Neural progenitor cell (in vitro differentiated cells): ENCODE data around the gene CCSER1. TPM values are rescaled to one million over a fixed set of nuclear protein-coding genes. Genes with fewer than 3 reads are reported as not detected.
"Not testable (repeated sequence)": the region's sequence is repeated elsewhere in the genome, so short reads cannot be mapped to it uniquely, and the experiment has no call there.

Source experiments
- DNase-seq: peaks from one replicate; pipeline ENCODE4 v3.0.0-alpha.2; 2016; ENCODE audit warnings: low spot score
- H2AFZ ChIP-seq: fragments of 200-600 bp; sonication (generic); replicated peaks from 2 replicates; pipeline ENCODE4 v1.6.1; 2016; ENCODE audit warnings: antibody characterized with exemption
- H3F3A ChIP-seq: fragments of 200-600 bp; sonication (generic); 2 replicates; pipeline ENCODE4 v1.6.1; 2016; ENCODE audit warnings: antibody characterized with exemption, low read depth
- H3K27ac ChIP-seq: fragments of 200-600 bp; sonication (generic); 2 replicates; pipeline ENCODE4 v1.5.1; 2016; ENCODE audit warnings: mild to moderate bottlenecking
- H3K27me3 ChIP-seq: fragments of 200-600 bp; sonication (generic); 2 replicates; pipeline ENCODE4 v1.6.1; 2016; ENCODE audit warnings: mild to moderate bottlenecking, moderate library complexity
- H3K36me3 ChIP-seq: fragments of 200-600 bp; sonication (generic); 2 replicates; pipeline ENCODE4 v1.5.1; 2016
- H3K4me1 ChIP-seq: fragments of 200-600 bp; sonication (generic); 2 replicates; pipeline ENCODE4 v1.6.1; 2016; ENCODE audit warnings: mixed run types
- H3K4me2 ChIP-seq: fragments of 200-600 bp; sonication (generic); 2 replicates; pipeline ENCODE4 v1.6.1; 2016
- H3K4me3 ChIP-seq: fragments of 200-600 bp; sonication (generic); 2 replicates; pipeline ENCODE4 v1.5.1; 2016
- H3K79me2 ChIP-seq: fragments of 200-600 bp; sonication (generic); 2 replicates; pipeline ENCODE4 v1.6.1; 2016; ENCODE audit warnings: low read depth
- H3K9ac ChIP-seq: fragments of 200-600 bp; sonication (generic); 2 replicates; pipeline ENCODE4 v1.6.1; 2016
- H3K9me3 ChIP-seq: fragments of 200-600 bp; sonication (generic); 2 replicates; pipeline ENCODE4 v1.5.1; 2016; ENCODE audit warnings: low read depth
- H4K20me1 ChIP-seq: fragments of 200-600 bp; sonication (generic); 2 replicates; pipeline ENCODE4 v1.6.1; 2016; ENCODE audit warnings: low read depth
- H3K27ac Mint-ChIP-seq: 3 replicates; pipeline ENCODE4 v1.8.0; 2021; ENCODE audit warnings: mixed read lengths
- H3K27me3 Mint-ChIP-seq: 2 replicates; pipeline ENCODE4 v1.8.0; 2022; ENCODE audit warnings: low read depth, mild to moderate bottlenecking, inconsistent platforms, moderate library complexity, mixed read lengths; ENCODE audit not compliant: insufficient read depth
- H3K36me3 Mint-ChIP-seq: 3 replicates; pipeline ENCODE4 v1.8.0; 2021; ENCODE audit warnings: mixed read lengths
- H3K4me1 Mint-ChIP-seq: 3 replicates; pipeline ENCODE4 v1.8.0; 2021; ENCODE audit warnings: mixed read lengths
- H3K4me3 Mint-ChIP-seq: 3 replicates; pipeline ENCODE4 v1.8.0; 2021; ENCODE audit warnings: mild to moderate bottlenecking, moderate library complexity, mixed read lengths
- H3K9me3 Mint-ChIP-seq: 3 replicates; pipeline ENCODE4 v1.8.0; 2020; ENCODE audit warnings: mixed read lengths
- EZH2 ChIP-seq: fragments of 200-600 bp; sonication (generic); IDR thresholded peaks from 2 replicates; pipeline ENCODE4 v1.6.1; 2017; ENCODE audit warnings: antibody characterized with exemption, mild to moderate bottlenecking, moderate library complexity
- EZH2phosphoT487 ChIP-seq: fragments of 200-600 bp; sonication (generic); IDR thresholded peaks from 2 replicates; pipeline ENCODE4 v1.6.1; 2017; ENCODE audit warnings: antibody characterized with exemption
- total RNA-seq: library from RNA; depleted of rRNA; stranded (reverse); fragments of >200 nt; gene quantifications from 2 replicates; pipeline ENCODE4 v1.2.3, GENCODE V29; 2015; ENCODE audit warnings: low replicate concordance
- TF ChIP-seq, protein P1 (sequence below): fragments of 200-600 bp; sonication (generic); IDR thresholded peaks from 2 replicates; pipeline ENCODE4 v1.5.1; 2017; ENCODE audit warnings: antibody characterized with exemption, mild to moderate bottlenecking

CCSER1 gene
- total RNA-seq, 1 donor from 2014 or later, result 0.77 TPM

DNA sequence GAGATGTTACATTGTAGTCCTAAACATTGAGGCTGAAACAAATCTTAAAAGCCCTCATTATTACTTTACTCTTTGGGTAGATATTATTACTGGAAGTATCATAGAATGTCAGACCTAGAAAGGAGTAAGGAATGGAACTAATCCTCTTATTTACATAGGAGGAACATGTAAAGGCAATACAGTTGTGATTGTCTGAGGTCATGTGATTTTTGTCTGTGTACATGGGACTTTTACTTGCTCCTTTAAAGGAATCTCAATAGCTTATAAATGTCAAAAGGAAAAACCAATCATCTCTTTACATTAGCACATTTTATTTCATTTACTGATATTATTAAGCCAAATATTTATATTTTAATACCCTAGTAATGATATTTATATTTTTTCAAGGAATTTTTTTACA, 568.2 kb downstream of the CCSER1 start:
- no peak overlapping the region for H3K4me3 ChIP-seq
- no peak for DNase-seq
- H3K9ac ChIP-seq, result no peak overlapping the region
- Mint-ChIP-seq H3K4me3 (no peak overlapping the region), H3K27me3 (peaks cover 2% of the 10 kb centered on the region), H3K9me3 (no peaks in the 10 kb centered on the region), H3K27ac (no peak overlapping the region), H3K36me3 (no peaks in the 10 kb centered on the region), H3K4me1 (peaks cover 5% of the 10 kb centered on the region)
- no peaks in the 10 kb centered on the region for H3K36me3 ChIP-seq
- H2AFZ ChIP-seq, result no peak overlapping the region
- H3K27ac ChIP-seq, result no peak overlapping the region
- H3K27me3 ChIP-seq, result no peaks in the 10 kb centered on the region
- no peaks in the 10 kb centered on the region for H3K9me3 ChIP-seq
- peaks cover 4% of the 10 kb centered on the region for H3F3A ChIP-seq
- no peak overlapping the region for H3K4me2 ChIP-seq
- TF ChIP-seq, protein P1, sequence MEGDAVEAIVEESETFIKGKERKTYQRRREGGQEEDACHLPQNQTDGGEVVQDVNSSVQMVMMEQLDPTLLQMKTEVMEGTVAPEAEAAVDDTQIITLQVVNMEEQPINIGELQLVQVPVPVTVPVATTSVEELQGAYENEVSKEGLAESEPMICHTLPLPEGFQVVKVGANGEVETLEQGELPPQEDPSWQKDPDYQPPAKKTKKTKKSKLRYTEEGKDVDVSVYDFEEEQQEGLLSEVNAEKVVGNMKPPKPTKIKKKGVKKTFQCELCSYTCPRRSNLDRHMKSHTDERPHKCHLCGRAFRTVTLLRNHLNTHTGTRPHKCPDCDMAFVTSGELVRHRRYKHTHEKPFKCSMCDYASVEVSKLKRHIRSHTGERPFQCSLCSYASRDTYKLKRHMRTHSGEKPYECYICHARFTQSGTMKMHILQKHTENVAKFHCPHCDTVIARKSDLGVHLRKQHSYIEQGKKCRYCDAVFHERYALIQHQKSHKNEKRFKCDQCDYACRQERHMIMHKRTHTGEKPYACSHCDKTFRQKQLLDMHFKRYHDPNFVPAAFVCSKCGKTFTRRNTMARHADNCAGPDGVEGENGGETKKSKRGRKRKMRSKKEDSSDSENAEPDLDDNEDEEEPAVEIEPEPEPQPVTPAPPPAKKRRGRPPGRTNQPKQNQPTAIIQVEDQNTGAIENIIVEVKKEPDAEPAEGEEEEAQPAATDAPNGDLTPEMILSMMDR, result no peak
- TF ChIP-seq EZH2phosphoT487 (no peak), EZH2 (no peak)
- no peaks in the 10 kb centered on the region for H4K20me1 ChIP-seq
- no peaks in the 10 kb centered on the region for H3K79me2 ChIP-seq
- H3K4me1 ChIP-seq, result no peaks in the 10 kb centered on the region

DNA sequence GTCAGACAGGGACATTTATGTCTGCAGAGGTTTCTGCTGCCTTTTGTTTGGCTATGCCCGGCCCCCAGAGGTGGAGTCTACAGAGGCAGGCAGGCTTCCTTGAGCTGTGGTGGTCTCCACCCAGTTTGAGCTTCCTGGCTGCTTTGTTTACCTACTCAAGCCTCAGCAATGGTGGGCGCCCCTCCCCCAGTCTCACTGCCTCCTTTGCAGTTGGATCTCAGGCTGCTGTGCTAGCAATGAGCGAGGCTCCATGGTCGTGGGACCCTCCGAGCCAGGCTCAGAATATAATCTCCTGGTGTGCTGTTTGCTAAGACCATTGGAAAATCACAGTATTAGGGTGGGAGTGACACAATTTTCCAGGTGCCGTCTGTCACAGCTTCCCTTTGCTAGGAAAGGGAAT, 578.3 kb downstream of the CCSER1 start:
- H3K36me3 Mint-ChIP-seq, H3K27me3 Mint-ChIP-seq, H3K9me3 ChIP-seq, H3K79me2 ChIP-seq, H2AFZ ChIP-seq, H3K4me3 ChIP-seq, H3K9me3 Mint-ChIP-seq, H3K36me3 ChIP-seq, H3F3A ChIP-seq, H3K4me2 ChIP-seq, H3K4me1 Mint-ChIP-seq, DNase-seq, H3K27ac Mint-ChIP-seq, H4K20me1 ChIP-seq, H3K27me3 ChIP-seq, H3K9ac ChIP-seq, H3K4me3 Mint-ChIP-seq, H3K4me1 ChIP-seq, H3K27ac ChIP-seq: not testable (repeated sequence)

DNA sequence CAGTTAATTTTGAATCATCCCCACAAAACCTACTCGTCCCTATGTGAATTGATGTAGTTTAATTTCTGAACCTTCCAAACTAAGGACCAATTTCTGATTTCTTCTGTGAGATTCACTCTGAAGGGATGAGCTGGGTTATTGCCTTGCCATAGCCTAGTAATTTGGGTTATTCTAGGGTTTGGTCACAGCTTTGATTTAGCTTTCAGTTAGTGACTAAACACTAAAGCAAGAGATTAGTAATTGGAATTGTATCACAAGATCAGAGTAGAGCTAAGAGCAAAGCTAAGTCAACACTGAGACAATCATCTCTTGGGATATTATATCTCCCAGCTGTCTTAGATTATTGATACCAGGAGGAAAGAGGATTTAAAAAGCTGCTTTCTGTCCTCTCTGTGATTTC, 588.0 kb downstream of the CCSER1 start:
- Mint-ChIP-seq H3K9me3 (no peaks in the 10 kb centered on the region), H3K27me3 (no peaks in the 10 kb centered on the region), H3K4me1 (no peaks in the 10 kb centered on the region), H3K4me3 (no peak overlapping the region), H3K36me3 (no peaks in the 10 kb centered on the region), H3K27ac (no peak overlapping the region)
- H3K4me3 ChIP-seq, result no peak overlapping the region
- no peaks in the 10 kb centered on the region for H3K79me2 ChIP-seq
- H3K4me2 ChIP-seq, result no peak overlapping the region
- H3K36me3 ChIP-seq, result no peaks in the 10 kb centered on the region
- no peak overlapping the region for H3K9ac ChIP-seq
- H3K27ac ChIP-seq, result no peak overlapping the region
- no peaks in the 10 kb centered on the region for H4K20me1 ChIP-seq
- no peak overlapping the region for H2AFZ ChIP-seq
- TF ChIP-seq EZH2 (no peak), EZH2phosphoT487 (no peak)
- TF ChIP-seq, protein P1, result no peak
- H3K9me3 ChIP-seq, result no peaks in the 10 kb centered on the region
- no peaks in the 10 kb centered on the region for H3F3A ChIP-seq
- no peaks in the 10 kb centered on the region for H3K4me1 ChIP-seq
- no peak for DNase-seq
- no peaks in the 10 kb centered on the region for H3K27me3 ChIP-seq

DNA sequence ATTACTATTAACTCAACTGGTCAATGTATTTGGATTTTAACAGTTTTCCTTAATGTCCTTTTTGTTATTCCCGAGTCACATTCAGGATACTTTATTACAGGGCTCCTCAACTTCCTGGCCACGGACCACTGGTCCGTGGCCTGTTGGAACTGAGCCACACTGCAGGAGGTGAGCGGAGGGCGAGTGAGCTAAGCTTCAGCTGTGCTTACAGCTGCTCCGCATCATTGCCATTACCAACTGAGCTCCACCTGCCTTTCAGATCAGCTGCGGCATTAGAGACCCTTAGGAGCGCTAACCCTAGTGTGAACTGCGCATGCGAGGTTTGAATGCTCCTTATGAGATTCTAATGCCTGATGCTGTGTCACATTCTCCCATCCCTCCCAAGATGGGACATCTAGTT, 591.7 kb downstream of the CCSER1 start:
- H3K36me3 Mint-ChIP-seq, result no peaks in the 10 kb centered on the region
- no peaks in the 10 kb centered on the region for H4K20me1 ChIP-seq
- H3K4me1 ChIP-seq, result no peaks in the 10 kb centered on the region
- DNase-seq, result no peak
- H3K27ac Mint-ChIP-seq, result no peak overlapping the region
- H3K27me3 ChIP-seq, result no peaks in the 10 kb centered on the region
- no peak for TF ChIP-seq EZH2
- TF ChIP-seq, protein P1, result no peak
- TF ChIP-seq EZH2phosphoT487, result no peak
- no peak overlapping the region for H3K27ac ChIP-seq
- no peak overlapping the region for H3K4me2 ChIP-seq
- H3K9ac ChIP-seq, result no peak overlapping the region
- H3K4me3 ChIP-seq, result no peak overlapping the region
- H3K9me3 Mint-ChIP-seq, result no peaks in the 10 kb centered on the region
- no peaks in the 10 kb centered on the region for H3K79me2 ChIP-seq
- no peaks in the 10 kb centered on the region for H3K4me1 Mint-ChIP-seq
- H3K27me3 Mint-ChIP-seq, result no peaks in the 10 kb centered on the region
- H2AFZ ChIP-seq, result no peak overlapping the region
- H3F3A ChIP-seq, result no peaks in the 10 kb centered on the region
- H3K4me3 Mint-ChIP-seq, result no peak overlapping the region
- H3K36me3 ChIP-seq, result no peaks in the 10 kb centered on the region
- H3K9me3 ChIP-seq, result no peaks in the 10 kb centered on the region
